ENCODE data around the gene PHLDA2. TPM values are rescaled to one million over a fixed set of nuclear protein-coding genes. Genes with fewer than 3 reads are reported as not detected.

PHLDA2 gene
- polyA plus RNA-seq, 1 donor (not counting 4 experiments of a cell fraction or from before 2014, with no cell fraction given) = 24.3 TPM

DNA sequence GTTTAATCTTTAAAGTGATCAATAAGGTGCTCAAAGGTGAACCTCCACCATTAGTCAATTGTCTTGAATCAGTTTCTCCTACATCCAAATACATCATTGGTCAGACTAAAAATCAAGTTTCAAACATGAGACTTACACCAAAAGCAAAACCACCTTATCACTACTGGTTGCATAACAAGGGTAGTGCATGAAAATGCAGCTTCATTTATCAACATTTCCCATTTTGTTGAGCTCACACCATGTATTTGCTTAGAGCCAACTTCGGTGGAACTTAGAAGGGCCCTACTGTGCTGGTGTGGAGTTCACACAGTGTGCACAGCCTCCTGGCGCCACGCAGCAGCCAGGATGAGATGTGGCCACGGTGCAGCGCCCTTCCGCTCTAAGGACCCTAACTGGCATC is 23.1 kb upstream of the PHLDA2 start:
- H3K4me1 ChIP-seq (ENCODE audit: control insufficient read depth, extremely low read depth, insufficient read depth, low read length) = peaks cover 10% of the 10 kb centered on the region
- FAIRE-seq (no peak), DNase-seq (ENCODE audit: low read depth, low spot score) (no peak)
- peaks cover 3% of the 10 kb centered on the region for H4K20me1 ChIP-seq (ENCODE audit: control insufficient read depth, extremely low read depth, insufficient read depth, low read length)
- no peak overlapping the region for H2AFZ ChIP-seq (ENCODE audit: control insufficient read depth, low read length)
- no peak for TF ChIP-seq EZH2 (IDR thresholded peaks at IDR 0.05; ENCODE audit: low read length)
- TF ChIP-seq, protein P1, sequence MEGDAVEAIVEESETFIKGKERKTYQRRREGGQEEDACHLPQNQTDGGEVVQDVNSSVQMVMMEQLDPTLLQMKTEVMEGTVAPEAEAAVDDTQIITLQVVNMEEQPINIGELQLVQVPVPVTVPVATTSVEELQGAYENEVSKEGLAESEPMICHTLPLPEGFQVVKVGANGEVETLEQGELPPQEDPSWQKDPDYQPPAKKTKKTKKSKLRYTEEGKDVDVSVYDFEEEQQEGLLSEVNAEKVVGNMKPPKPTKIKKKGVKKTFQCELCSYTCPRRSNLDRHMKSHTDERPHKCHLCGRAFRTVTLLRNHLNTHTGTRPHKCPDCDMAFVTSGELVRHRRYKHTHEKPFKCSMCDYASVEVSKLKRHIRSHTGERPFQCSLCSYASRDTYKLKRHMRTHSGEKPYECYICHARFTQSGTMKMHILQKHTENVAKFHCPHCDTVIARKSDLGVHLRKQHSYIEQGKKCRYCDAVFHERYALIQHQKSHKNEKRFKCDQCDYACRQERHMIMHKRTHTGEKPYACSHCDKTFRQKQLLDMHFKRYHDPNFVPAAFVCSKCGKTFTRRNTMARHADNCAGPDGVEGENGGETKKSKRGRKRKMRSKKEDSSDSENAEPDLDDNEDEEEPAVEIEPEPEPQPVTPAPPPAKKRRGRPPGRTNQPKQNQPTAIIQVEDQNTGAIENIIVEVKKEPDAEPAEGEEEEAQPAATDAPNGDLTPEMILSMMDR (optimal IDR thresholded peaks at IDR 0.05 in 1 of 3, IDR thresholded peaks at IDR 0.05 in 1 of 3, conservative IDR thresholded peaks at IDR 0.05 in 1 of 3; ENCODE audit: extremely low read depth in 1 of 3, insufficient read depth in 2 of 3, low read length in 3 of 3) = no peak
- no peak overlapping the region for H3K4me3 ChIP-seq (ENCODE audit: control insufficient read depth in 2 of 3, extremely low read depth in 1 of 3, insufficient read depth in 2 of 3, low read depth in 1 of 3, low read length in 3 of 3)
- no peak overlapping the region for H3K4me2 ChIP-seq (ENCODE audit: control insufficient read depth, extremely low read depth, insufficient read depth, low read depth, low read length)
- no peaks in the 10 kb centered on the region for H3K27me3 ChIP-seq (ENCODE audit: control insufficient read depth, extremely low read depth, insufficient read depth, low read length)
- H3K9me1 ChIP-seq (ENCODE audit: control insufficient read depth, extremely low read depth, insufficient read depth, low read length) = no peaks in the 10 kb centered on the region
- no peaks in the 10 kb centered on the region for H3K9me3 ChIP-seq (ENCODE audit: control insufficient read depth, low read depth, low read length)
- H3K9ac ChIP-seq (ENCODE audit: control insufficient read depth, extremely low read depth, insufficient read depth, low read length) = no peak overlapping the region
- H3K27ac ChIP-seq (ENCODE audit: control insufficient read depth, insufficient read depth, low read length) = no peak overlapping the region
- dilution Hi-C loops (cut with MboI; ENCODE audit: extremely low pct_ligation_motif_present, low sequenced_read_pairs) = no loop called here
- H3K36me3 ChIP-seq (ENCODE audit: control insufficient read depth in 2 of 2, extremely low read depth in 1 of 2, insufficient read depth in 2 of 2, low read length in 2 of 2) = peaks cover 48 to 69% of the 10 kb centered on the region in 2 experiments
- peaks cover 8% of the 10 kb centered on the region for H3K79me2 ChIP-seq (ENCODE audit: control insufficient read depth, insufficient read depth, low read length)

DNA sequence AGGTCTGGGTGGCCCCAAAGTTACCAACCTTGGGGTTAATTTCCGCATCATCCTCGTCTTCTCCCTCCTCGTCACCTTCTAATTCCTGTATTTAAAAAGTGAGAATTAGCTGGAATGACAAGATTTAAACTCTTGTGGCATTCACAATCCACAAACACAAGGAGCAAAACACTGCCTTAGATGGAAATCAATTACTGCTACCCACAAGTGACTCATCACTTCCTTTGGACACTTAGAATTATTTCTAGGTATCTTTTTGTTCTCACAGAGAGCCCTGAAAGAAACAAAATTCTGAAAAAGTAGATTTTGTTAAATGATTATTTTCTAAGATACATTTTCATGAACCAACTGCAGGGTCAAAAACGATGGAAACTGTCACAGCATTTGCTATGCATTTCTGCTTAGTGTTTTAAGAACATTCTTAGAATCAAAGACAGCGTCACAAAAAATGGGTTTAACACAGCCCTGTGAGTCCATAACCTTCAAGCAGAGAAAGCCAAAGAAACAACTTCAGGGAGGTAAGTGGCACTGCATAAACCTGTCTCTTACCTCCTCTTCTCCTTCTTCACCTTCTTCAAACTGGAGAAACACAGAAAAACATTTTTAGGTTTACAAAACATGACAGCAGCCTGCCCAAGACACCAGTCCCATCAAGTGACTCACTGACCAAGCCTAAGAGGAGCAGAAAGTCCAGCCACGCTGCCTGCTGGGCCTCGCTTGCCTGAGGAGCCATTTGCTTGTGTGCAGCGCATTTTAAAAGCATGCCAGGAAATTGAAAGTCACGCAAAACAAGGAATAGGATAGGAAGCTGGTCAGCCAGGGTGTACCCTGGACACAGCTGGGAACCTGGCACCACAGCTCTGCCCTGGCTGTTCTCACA is 22.3 kb upstream of the PHLDA2 start:
- no peaks in the 10 kb centered on the region for H3K27me3 ChIP-seq (ENCODE audit: control insufficient read depth, extremely low read depth, insufficient read depth, low read length)
- TF ChIP-seq, protein P1 (optimal IDR thresholded peaks at IDR 0.05 in 1 of 3, IDR thresholded peaks at IDR 0.05 in 1 of 3, conservative IDR thresholded peaks at IDR 0.05 in 1 of 3; ENCODE audit: extremely low read depth in 1 of 3, insufficient read depth in 2 of 3, low read length in 3 of 3) = no peak
- TF ChIP-seq EZH2 (IDR thresholded peaks at IDR 0.05; ENCODE audit: low read length) = no peak
- H4K20me1 ChIP-seq (ENCODE audit: control insufficient read depth, extremely low read depth, insufficient read depth, low read length) = peaks cover 3% of the 10 kb centered on the region
- dilution Hi-C loops (cut with MboI; ENCODE audit: extremely low pct_ligation_motif_present, low sequenced_read_pairs) = no loop called here
- no peaks in the 10 kb centered on the region for H3K9me1 ChIP-seq (ENCODE audit: control insufficient read depth, extremely low read depth, insufficient read depth, low read length)
- H2AFZ ChIP-seq (ENCODE audit: control insufficient read depth, low read length) = no peak overlapping the region
- no peak overlapping the region for H3K4me2 ChIP-seq (ENCODE audit: control insufficient read depth, extremely low read depth, insufficient read depth, low read depth, low read length)
- H3K4me3 ChIP-seq (ENCODE audit: control insufficient read depth in 2 of 3, extremely low read depth in 1 of 3, insufficient read depth in 2 of 3, low read depth in 1 of 3, low read length in 3 of 3) = no peak overlapping the region
- DNase-seq (ENCODE audit: low read depth, low spot score) (no peak), FAIRE-seq (peak; percentile 77)
- no peaks in the 10 kb centered on the region for H3K9me3 ChIP-seq (ENCODE audit: control insufficient read depth, low read depth, low read length)
- peaks cover 47 to 66% of the 10 kb centered on the region in 2 experiments for H3K36me3 ChIP-seq (ENCODE audit: control insufficient read depth in 2 of 2, extremely low read depth in 1 of 2, insufficient read depth in 2 of 2, low read length in 2 of 2)
- no peak overlapping the region for H3K9ac ChIP-seq (ENCODE audit: control insufficient read depth, extremely low read depth, insufficient read depth, low read length)
- peaks cover 10% of the 10 kb centered on the region for H3K4me1 ChIP-seq (ENCODE audit: control insufficient read depth, extremely low read depth, insufficient read depth, low read length)
- H3K27ac ChIP-seq (ENCODE audit: control insufficient read depth, insufficient read depth, low read length) = peak overlapping the region; percentile 4
- H3K79me2 ChIP-seq (ENCODE audit: control insufficient read depth, insufficient read depth, low read length) = peaks cover 6% of the 10 kb centered on the region

Data from keratinocyte (primary cell).